Uterus (tissue), 4 donors: ENCODE results near the gene NGRN. TPM values are rescaled to one million over a fixed set of nuclear protein-coding genes. Genes with fewer than 3 reads are reported as not detected.

Source experiments
- DNase-seq, 2 donors: peaks; one replicate each; pipeline ENCODE4 v3.0.0-alpha.2; 2019 to 2020
- H3K27ac ChIP-seq, 2 donors: fragments of 200-600 bp; sonication (generic); 1 replicate in 1 of 2; 2 replicates in 1 of 2; pipeline ENCODE4 v1.5.1; 2016 to 2018
- H3K27me3 ChIP-seq, 2 donors: fragments of 200-600 bp; sonication (generic); one replicate each; pipeline ENCODE4 v1.5.1; 2018 to 2019; ENCODE audit warnings: control low read depth in 1 of 2
- H3K36me3 ChIP-seq, 2 donors: fragments of 200-600 bp; sonication (generic); one replicate each; pipeline ENCODE4 v1.5.1; 2019; ENCODE audit warnings: control low read depth in 1 of 2
- H3K4me1 ChIP-seq, 2 donors: fragments of 200-600 bp; sonication (generic); one replicate each; pipeline ENCODE4 v1.5.1; 2018 to 2019; ENCODE audit warnings: control low read depth in 1 of 2
- H3K4me3 ChIP-seq, 2 donors: fragments of 200-600 bp; sonication (generic); 1 replicate in 1 of 2; 2 replicates in 1 of 2; pipeline ENCODE4 v1.5.1; 2018 to 2019; ENCODE audit warnings: mild to moderate bottlenecking in 1 of 2
- H3K9me3 ChIP-seq, 2 donors: fragments of 200-600 bp; sonication (generic); one replicate each; pipeline ENCODE4 v1.5.1; 2019; ENCODE audit warnings: control low read depth in 1 of 2
- CTCF ChIP-seq, 4 experiments: fragments of 200-600 bp in 2 of 4; fragments of 450-650 bp in 2 of 4; sonication (generic) in 2 of 4; IDR thresholded peaks; one replicate each; pipeline ENCODE4 v1.5.1; 2016 to 2019; ENCODE audit warnings: antibody characterized with exemption in 4 of 4, mild to moderate bottlenecking in 2 of 4, moderate library complexity in 1 of 4
- POLR2A ChIP-seq, 2 donors: fragments of 450-650 bp; IDR thresholded peaks; one replicate each; pipeline ENCODE4 v1.6.1; 2016; ENCODE audit warnings: antibody characterized with exemption in 2 of 2, mild to moderate bottlenecking in 1 of 2, moderate library complexity in 1 of 2
- intact Hi-C: fragments of 100-400 bp; cut with DNase I; formaldehyde crosslinking; loops from one replicate; pipeline ENCODE4 v1.15.1; 2023; ENCODE audit warnings: low total_unique reads
- total RNA-seq, 4 donors: library from RNA; depleted of rRNA in 3 of 4; stranded (reverse); fragments of >200 nt in 3 of 4; gene quantifications; one replicate each; pipeline versions ENCODE4 v1.1.0 to v1.2.4, GENCODE V29; 2014 to 2023
- donor health status: DM: yes; HTN: yes; CAD: no.

Gene NGRN
- total RNA-seq, 4 donors from 2014 or later, result 35.6 to 119 (median 69.4) TPM

- TF ChIP-seq POLR2A (IDR thresholded peaks at IDR 0.05) (no peak), CTCF (IDR thresholded peaks at IDR 0.05) (no peak)
- H3K4me1 ChIP-seq, result no peaks in the 10 kb centered on the region
- no peaks in the 10 kb centered on the region for H3K27me3 ChIP-seq
- DNase-seq, result no peak
- intact Hi-C loops, result loop anchor here (5.0 kb wide), 1 partner anchor 170 kb away; no protein-coding TSS in a partner anchor
- no peaks in the 10 kb centered on the region for H3K36me3 ChIP-seq
- no peak overlapping the region for H3K27ac ChIP-seq
- H3K9me3 ChIP-seq, result no peaks in the 10 kb centered on the region
- no peak overlapping the region for H3K4me3 ChIP-seq
These were observed 42.9 kb upstream of the NGRN start for GRCh38 chr15:90222547-90222946.

DNA sequence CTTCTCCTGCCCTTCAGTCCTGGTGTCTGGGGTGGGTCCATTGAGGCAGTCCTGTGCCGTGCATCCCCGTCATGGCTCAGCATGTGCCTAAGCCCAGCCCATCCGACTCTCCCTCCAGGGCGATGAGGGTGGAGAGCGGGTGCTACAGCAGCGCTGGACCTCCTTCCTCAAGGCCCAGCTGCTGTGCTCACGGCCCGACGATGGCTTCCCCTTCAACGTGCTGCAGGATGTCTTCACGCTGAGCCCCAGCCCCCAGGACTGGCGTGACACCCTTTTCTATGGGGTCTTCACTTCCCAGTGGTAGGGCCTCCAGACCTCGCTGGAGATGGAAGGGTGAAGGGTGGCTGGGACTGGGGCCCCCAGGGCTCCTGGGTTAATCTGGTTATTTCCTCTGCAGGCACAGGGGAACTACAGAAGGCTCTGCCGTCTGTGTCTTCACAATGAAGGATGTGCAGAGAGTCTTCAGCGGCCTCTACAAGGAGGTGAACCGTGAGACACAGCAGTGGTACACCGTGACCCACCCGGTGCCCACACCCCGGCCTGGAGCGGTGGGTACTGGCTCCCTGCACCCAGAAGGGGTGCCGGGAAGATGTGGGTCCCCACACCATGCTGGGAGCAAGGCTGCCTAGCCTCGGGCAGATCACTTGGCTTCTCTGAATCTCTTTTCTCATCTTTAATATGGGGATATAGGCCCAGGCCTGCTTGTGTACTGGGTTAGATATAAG is 41.9 kb upstream of the NGRN start:
- Histone ChIP-seq H3K9me3 (no peaks in the 10 kb centered on the region), H3K27me3 (no peaks in the 10 kb centered on the region), H3K27ac (no peak overlapping the region), H3K4me3 (no peak overlapping the region), H3K36me3 (no peaks in the 10 kb centered on the region), H3K4me1 (no peaks in the 10 kb centered on the region)
- TF ChIP-seq POLR2A (IDR thresholded peaks at IDR 0.05) (no peak), CTCF (IDR thresholded peaks at IDR 0.05) (no peak)
- no peak for DNase-seq
- intact Hi-C loops, result loop anchor here (5.0 kb wide), 1 partner anchor 171 kb away; no protein-coding TSS in a partner anchor

DNA sequence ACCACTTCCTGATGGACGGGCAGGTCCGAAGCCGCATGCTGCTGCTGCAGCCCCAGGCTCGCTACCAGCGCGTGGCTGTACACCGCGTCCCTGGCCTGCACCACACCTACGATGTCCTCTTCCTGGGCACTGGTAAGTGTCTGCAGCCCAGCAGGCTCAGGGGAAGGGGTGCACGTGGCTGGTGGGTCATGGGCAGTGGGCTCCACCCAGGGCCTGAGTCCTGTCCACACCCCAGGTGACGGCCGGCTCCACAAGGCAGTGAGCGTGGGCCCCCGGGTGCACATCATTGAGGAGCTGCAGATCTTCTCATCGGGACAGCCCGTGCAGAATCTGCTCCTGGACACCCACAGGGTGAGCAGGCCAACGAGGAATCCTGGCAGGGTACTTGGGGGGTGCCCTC is 40.4 kb upstream of the NGRN start:
- no peaks in the 10 kb centered on the region for H3K27me3 ChIP-seq
- no peaks in the 10 kb centered on the region for H3K4me1 ChIP-seq
- H3K4me3 ChIP-seq, result no peak overlapping the region
- TF ChIP-seq CTCF (IDR thresholded peaks at IDR 0.05), result no peak
- no peak for TF ChIP-seq POLR2A (IDR thresholded peaks at IDR 0.05)
- DNase-seq, result no peak
- no peaks in the 10 kb centered on the region for H3K9me3 ChIP-seq
- no peaks in the 10 kb centered on the region for H3K36me3 ChIP-seq
- intact Hi-C loops, result no loop called here
- H3K27ac ChIP-seq, result no peak overlapping the region

GRCh38 chr15:90225504-90226234 is 39.8 kb upstream of the NGRN start:
- Histone ChIP-seq H3K4me1 (no peaks in the 10 kb centered on the region), H3K27me3 (no peaks in the 10 kb centered on the region), H3K36me3 (no peaks in the 10 kb centered on the region), H3K9me3 (no peaks in the 10 kb centered on the region), H3K4me3 (no peak overlapping the region), H3K27ac (no peak overlapping the region)
- intact Hi-C loops, result no loop called here
- DNase-seq, result no peak
- TF ChIP-seq POLR2A (IDR thresholded peaks at IDR 0.05), result no peak
- no peak for TF ChIP-seq CTCF (IDR thresholded peaks at IDR 0.05)

- intact Hi-C loops, result no loop called here
- H3K27ac ChIP-seq, result no peak overlapping the region
- H3K9me3 ChIP-seq, result no peaks in the 10 kb centered on the region
- no peak for TF ChIP-seq POLR2A (IDR thresholded peaks at IDR 0.05)
- TF ChIP-seq CTCF (IDR thresholded peaks at IDR 0.05), result no peak
- H3K36me3 ChIP-seq, result no peaks in the 10 kb centered on the region
- H3K27me3 ChIP-seq, result no peaks in the 10 kb centered on the region
- no peak for DNase-seq
- no peak overlapping the region for H3K4me3 ChIP-seq
- no peaks in the 10 kb centered on the region for H3K4me1 ChIP-seq
These were observed 38.1 kb upstream of the NGRN start for GRCh38 chr15:90227336-90227735.
